RPMI8226 (cell line): ENCODE results near the gene CACNA2D1.

Experiments
- DNase-seq: peaks from one replicate; pipeline ENCODE4 v3.0.0-alpha.2; 2015

The CACNA2D1 gene

GRCh38 chr7:82270870-82271269 lies 172.7 kb downstream of the CACNA2D1 start:
- no peak for DNase-seq

GRCh38 chr7:82268632-82269031 lies 174.9 kb downstream of the CACNA2D1 start:
- DNase-seq, result no peak

- DNase-seq, result no peak
Measured at GRCh38 chr7:82266081-82266480, 177.5 kb downstream of the CACNA2D1 start.

DNA sequence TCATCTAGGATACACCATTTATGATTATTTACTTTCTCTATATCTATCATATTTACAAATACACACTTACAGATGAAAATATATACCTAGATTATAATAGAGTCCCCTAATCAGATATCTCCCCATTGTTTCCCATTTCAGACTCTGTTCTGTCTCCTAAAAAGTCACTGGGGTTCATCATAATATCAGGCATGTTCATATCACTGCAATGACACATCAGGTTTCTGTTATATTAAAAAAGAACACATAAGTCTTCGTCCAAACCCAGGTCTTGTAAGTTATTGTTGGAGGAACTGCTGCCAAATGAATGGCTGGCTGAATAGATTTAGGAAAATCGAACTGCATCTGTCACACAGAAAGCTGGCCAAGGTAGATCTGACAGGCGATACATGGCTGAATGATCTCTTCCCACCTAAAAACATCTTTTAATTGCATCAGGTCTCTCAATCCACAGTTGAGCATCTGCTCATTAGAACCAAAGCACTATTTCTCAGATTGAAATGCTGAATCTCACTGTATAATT lies 178.7 kb downstream of the CACNA2D1 start:
- no peak for DNase-seq

DNA sequence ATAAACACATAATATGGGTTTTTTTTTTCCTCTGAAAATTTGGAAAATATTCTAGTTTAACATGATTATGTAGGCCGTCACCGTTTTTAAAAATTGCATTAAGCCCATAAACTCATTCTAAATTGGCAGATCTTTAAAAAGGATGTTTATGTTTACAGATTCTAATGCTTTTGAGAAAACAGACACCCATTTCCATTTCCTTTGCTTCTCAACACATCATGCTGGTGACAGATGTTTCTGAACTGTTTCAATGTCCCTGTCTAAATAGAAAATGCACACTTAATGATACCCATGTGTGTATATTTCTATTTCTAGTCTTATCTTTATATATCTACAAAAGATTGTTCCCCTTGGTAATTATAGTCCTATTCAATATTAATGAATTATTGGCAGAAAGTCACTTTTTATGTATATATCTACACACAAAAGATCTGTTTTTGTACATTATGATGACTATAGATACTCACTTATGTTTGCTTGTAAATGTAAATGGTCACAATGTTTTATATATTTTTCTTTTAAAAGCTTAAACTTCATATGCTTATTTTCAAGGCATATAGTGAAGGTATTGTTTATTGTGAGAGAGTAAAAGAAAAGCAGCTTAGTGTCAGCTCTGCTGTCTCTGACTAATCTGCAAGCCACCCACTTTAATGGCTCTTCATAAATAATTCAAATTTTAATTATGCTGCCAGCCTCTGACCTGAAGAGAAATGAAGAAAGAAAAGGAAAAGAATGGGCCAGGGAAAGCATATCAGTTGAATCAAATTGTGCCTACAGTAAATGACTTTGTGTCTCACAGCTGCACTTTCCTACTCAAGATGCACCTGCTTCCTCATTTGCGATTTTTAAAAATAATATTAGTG lies 179.4 kb downstream of the CACNA2D1 start:
- DNase-seq, result no peak

DNA sequence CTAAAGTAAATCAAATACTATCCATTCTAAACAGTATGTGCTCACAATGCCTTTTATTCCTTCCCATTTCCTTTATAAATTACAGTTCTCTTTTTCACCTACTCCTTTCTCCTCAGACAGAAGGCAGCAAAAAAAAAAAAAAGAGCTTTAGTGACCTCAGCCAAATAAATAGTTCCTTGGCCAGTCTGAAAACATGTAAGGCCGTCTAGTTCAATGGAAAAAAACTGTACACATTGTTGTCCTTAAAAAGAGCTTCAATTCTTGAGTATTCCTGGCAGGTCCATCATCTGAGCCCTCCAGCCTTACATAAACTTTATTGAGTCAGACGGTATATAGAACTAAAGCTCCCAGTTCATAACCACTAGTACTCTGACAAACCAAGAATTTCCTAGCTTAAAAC lies 185.4 kb downstream of the CACNA2D1 start:
- DNase-seq, result no peak

DNA sequence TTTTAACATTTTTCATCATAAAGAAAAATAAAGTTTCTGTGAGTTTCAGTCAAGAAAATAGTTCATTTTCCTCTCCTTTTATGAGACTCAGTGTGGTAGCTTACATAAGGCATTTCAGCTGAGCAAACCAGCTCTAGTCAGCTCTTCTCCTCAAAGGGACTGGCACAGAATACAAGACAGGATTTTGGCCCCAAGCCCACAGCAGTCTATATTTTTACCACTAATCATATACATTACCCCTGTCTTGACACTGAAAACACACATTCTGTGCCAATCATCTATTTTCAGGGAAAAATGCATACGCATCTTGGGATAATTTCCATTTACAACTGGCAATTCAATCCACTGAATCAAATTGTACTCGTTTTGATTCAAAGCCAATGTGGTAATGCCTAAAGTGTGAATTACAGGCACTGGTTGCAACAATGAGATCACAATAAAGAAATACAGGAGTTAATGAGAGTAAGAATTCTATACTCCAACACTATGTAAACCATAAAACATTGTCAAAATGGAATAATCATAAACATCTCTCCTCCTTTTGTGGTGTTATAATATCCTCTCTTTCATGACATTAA lies 186.4 kb downstream of the CACNA2D1 start:
- no peak for DNase-seq

- DNase-seq, result no peak
Measured at GRCh38 chr7:82255706-82256105, 187.9 kb downstream of the CACNA2D1 start.

DNA sequence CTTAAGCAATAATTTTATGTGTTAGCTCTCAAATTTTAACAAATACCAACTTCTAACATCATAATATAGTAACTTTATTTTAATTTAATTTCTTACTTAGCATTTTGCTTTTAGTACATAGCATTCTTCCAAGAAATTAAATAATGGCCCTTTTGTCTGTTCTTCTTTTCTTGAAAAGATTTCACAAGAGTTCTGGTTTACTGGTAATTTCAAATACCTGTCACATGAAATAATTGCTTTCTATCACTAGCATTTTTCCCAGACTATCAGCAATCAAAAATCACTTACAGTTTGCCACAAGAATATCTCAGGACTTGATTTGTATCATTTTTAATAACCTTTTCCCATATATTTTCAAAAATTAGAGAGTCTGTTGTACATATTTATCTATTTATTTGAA lies 193.0 kb downstream of the CACNA2D1 start:
- DNase-seq, result no peak

GRCh38 chr7:82249979-82250378 lies 193.6 kb downstream of the CACNA2D1 start:
- DNase-seq, result no peak

DNA sequence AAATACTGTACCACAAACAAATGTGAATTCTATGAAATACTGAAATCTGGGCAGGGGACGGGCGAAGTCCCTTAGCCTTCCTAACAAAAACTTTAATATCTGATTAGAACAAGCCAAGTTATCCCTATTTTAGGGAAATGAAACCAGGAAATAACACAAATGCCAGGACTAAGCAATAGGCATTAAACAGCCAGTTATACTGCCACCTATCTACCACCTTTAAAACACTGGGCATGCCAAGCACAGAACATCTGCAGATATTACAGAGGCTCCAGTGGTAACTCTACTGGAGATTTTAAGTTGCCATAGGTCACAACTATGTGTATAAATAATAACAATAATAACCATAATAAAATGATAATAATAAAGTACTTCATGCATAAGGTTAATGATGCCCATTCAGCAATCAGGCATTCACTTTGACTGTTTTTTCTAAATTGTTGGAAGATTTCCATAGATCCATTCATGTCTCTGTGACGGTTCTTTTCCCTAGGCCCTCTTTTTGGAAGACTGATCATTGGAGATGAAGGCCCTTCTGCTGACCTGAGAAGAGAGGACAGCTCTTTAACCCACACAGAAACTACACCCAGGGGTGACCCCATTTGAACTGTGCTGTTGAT lies 195.7 kb downstream of the CACNA2D1 start:
- peak; percentile 21 for DNase-seq

GRCh38 chr7:82244947-82245517 lies 198.5 kb downstream of the CACNA2D1 start:
- DNase-seq, result no peak

GRCh38 chr7:82241356-82241755 lies 202.2 kb downstream of the CACNA2D1 start:
- DNase-seq, result no peak

DNA sequence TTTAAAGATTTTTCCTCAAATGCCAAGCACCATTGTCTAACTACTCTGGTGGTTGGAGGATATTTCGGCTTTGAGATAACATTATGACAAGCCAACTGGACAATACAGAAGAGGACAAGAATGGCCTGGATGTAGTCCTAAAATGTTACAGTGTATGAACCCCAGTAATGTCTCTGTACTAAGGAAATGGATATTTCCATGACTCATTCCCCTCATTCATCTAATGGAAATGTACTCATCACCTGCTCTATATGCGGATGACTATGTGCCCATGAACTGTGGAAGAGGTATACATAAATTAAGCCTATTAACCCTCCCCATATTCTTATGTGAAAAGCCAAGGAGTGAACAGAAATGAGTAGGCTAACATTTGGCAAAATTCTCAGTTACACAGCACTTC lies 207.9 kb downstream of the CACNA2D1 start:
- no peak for DNase-seq

- peak; percentile 50 for DNase-seq
Measured at GRCh38 chr7:82234457-82235049, 209.0 kb downstream of the CACNA2D1 start.

- DNase-seq, result no peak
Measured at GRCh38 chr7:82230811-82231581, 212.6 kb downstream of the CACNA2D1 start.

DNA sequence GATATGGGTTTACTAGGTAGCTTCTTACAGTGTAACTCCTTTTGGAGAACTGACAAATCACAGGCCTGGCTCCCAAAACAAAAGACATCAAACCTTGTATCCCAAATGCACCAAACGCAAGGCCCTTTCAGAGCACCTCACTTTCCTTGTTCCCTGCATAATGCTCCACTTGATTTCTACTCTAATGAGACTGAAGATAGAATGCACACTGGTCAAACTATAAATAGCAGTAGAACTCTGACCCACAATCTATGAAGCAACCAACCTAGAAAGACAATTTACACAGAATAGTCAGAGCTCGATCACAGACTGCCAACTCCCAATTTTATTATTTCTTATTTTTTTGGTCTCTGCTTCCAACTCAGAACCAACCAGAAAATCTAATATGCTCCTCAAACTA lies 214.4 kb downstream of the CACNA2D1 start:
- no peak for DNase-seq

DNA sequence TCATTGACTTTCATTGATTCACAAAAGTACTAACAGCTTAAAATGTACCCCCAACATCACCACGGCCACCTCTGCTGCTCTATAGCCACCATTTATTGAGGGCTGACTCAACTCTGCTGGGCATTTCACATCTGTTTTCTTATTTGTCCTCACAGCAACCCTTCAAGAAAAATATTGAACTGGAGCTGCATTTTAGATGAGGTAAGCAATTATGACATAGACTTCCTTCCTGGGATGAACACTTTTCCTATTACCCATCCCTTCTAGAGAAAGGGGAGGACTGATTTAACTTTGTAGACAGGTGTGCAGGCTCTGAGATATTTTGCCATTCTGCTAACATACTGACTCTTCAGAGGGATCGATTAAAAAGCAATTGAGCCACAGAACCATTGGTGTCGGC lies 217.4 kb downstream of the CACNA2D1 start:
- DNase-seq, result no peak

- DNase-seq, result no peak
Measured at GRCh38 chr7:82224529-82224928, 219.0 kb downstream of the CACNA2D1 start.

- DNase-seq, result no peak
Measured at GRCh38 chr7:82223580-82223979, 220.0 kb downstream of the CACNA2D1 start.

- no peak for DNase-seq
Measured at GRCh38 chr7:82221152-82221674, 222.4 kb downstream of the CACNA2D1 start.

DNA sequence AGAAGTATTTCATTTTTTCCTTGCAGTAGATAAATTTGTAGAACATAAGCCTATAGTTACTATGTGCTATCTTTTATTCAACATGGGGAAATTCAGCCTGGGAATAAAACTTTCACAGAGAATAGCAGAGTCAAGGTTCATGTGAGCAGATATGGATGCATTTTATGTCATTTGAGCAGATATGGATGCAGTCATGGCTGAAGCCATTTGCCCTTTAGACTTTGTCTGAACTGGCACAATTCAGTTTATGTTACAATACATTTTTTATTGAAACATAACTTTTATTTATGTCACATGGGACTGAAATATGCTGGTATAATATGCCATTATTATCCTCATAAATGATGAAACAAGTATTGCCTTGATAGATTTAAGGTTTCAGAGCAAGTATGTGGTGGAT lies 231.1 kb downstream of the CACNA2D1 start:
- DNase-seq, result no peak
